Measurements from ENCODE around the gene ZNF184.
"Not testable (repeated sequence)": the region's sequence is repeated elsewhere in the genome, so short reads cannot be mapped to it uniquely, and the experiment has no call there.

ZNF184 gene

DNA sequence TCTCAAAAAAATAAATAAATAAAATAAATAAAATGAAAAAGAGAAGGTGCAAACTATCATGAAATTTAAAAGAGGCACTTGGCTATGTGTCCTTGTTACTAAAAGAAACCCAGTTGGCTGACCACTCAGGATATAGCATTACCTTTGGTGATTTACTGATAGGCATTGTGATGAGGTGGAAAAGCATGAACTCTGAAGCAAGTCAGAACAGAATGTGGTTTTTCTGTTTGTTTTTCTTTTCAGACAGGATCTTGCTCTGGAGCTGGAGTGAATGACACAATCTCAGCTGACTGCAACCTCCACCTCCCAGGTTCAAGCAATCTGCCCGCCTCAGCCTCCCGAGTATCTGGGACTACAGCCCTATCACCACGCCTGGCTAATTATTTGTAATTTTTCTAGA lies 31.9 kb downstream of the ZNF184 start:
- DNase-seq, result no peak
- no peaks in the 10 kb centered on the region for H3K27me3 ChIP-seq (replicated peaks in 2 of 5; ENCODE audit: control insufficient read depth in 4 of 5, insufficient read depth in 5 of 5, low read length in 4 of 5)
- no peak overlapping the region for H3K27ac ChIP-seq (ENCODE audit: insufficient read depth in 1 of 2, low read depth in 1 of 2, low read length in 2 of 2, poor library complexity in 1 of 2, severe bottlenecking in 2 of 2)
- ChIA-PET POLR2A (no interaction called here), CTCF (no interaction called here)
- 95% methylated on average over 3 of the region's 3 CpGs for WGBS (ENCODE audit: insufficient coverage)
- peaks cover 14 to 58% (median 20%) of the 10 kb centered on the region in 5 experiments for H3K9me3 ChIP-seq (ENCODE audit: control extremely low read depth in 1 of 5, control insufficient read depth in 4 of 5, insufficient read depth in 2 of 5, low read depth in 1 of 5, low read length in 4 of 5)
- H3K4me3 ChIP-seq (ENCODE audit: control insufficient read depth in 1 of 7, extremely low read depth in 1 of 7, insufficient read depth in 4 of 7, low read depth in 2 of 7, low read length in 6 of 7), result no peak overlapping the region
- H3K4me1 ChIP-seq (ENCODE audit: control extremely low read depth in 1 of 4, control insufficient read depth in 4 of 4, insufficient read depth in 4 of 4, low read length in 3 of 4), result no peaks in the 10 kb centered on the region
- peaks cover 0 to 9% (median 2%) of the 10 kb centered on the region in 4 experiments for H3K36me3 ChIP-seq (ENCODE audit: control insufficient read depth in 4 of 4, insufficient read depth in 4 of 4, low read length in 3 of 4)

- DNase-seq, result no peak
- H3K27ac ChIP-seq (ENCODE audit: insufficient read depth in 1 of 2, low read depth in 1 of 2, low read length in 2 of 2, poor library complexity in 1 of 2, severe bottlenecking in 2 of 2), result no peak overlapping the region
- H3K36me3 ChIP-seq (ENCODE audit: control insufficient read depth in 4 of 4, insufficient read depth in 4 of 4, low read length in 3 of 4), result peaks cover 0 to 5% (median 1%) of the 10 kb centered on the region in 4 experiments
- no peaks in the 10 kb centered on the region for H3K4me1 ChIP-seq (ENCODE audit: control extremely low read depth in 1 of 4, control insufficient read depth in 4 of 4, insufficient read depth in 4 of 4, low read length in 3 of 4)
- H3K9me3 ChIP-seq (ENCODE audit: control extremely low read depth in 1 of 5, control insufficient read depth in 4 of 5, insufficient read depth in 2 of 5, low read depth in 1 of 5, low read length in 4 of 5), result peaks cover 10 to 51% (median 14%) of the 10 kb centered on the region in 5 experiments
- WGBS (ENCODE audit: insufficient coverage), result 91% methylated on average over 3 of the region's 4 CpGs
- POLR2A ChIA-PET, result no interaction called here
- no peak overlapping the region for H3K4me3 ChIP-seq (ENCODE audit: control insufficient read depth in 1 of 7, extremely low read depth in 1 of 7, insufficient read depth in 4 of 7, low read depth in 2 of 7, low read length in 6 of 7)
- H3K27me3 ChIP-seq (replicated peaks in 2 of 5; ENCODE audit: control insufficient read depth in 4 of 5, insufficient read depth in 5 of 5, low read length in 4 of 5), result no peaks in the 10 kb centered on the region
- CTCF ChIA-PET, result interaction anchor here (0.7 kb wide), 1 partner anchor 18 kb away, joined by 3 read pairs; no protein-coding TSS in a partner anchor
These were observed 33.5 kb downstream of the ZNF184 start for GRCh38 chr6:27439371-27439770.

- no peaks in the 10 kb centered on the region for H3K4me1 ChIP-seq (ENCODE audit: control extremely low read depth in 1 of 4, control insufficient read depth in 4 of 4, insufficient read depth in 4 of 4, low read length in 3 of 4)
- H3K4me3 ChIP-seq (ENCODE audit: control insufficient read depth in 1 of 7, extremely low read depth in 1 of 7, insufficient read depth in 4 of 7, low read depth in 2 of 7, low read length in 6 of 7), result no peak overlapping the region
- no peaks in the 10 kb centered on the region for H3K36me3 ChIP-seq (ENCODE audit: control insufficient read depth in 4 of 4, insufficient read depth in 4 of 4, low read length in 3 of 4)
- 92% methylated on average over 1 of the region's 1 CpG for WGBS (ENCODE audit: insufficient coverage)
- no peaks in the 10 kb centered on the region for H3K27me3 ChIP-seq (replicated peaks in 2 of 5; ENCODE audit: control insufficient read depth in 4 of 5, insufficient read depth in 5 of 5, low read length in 4 of 5)
- no peak overlapping the region for H3K27ac ChIP-seq (ENCODE audit: insufficient read depth in 1 of 2, low read depth in 1 of 2, low read length in 2 of 2, poor library complexity in 1 of 2, severe bottlenecking in 2 of 2)
- ChIA-PET POLR2A (no interaction called here), CTCF (no interaction called here)
- DNase-seq, result no peak
- peaks cover 2 to 40% (median 7%) of the 10 kb centered on the region in 5 experiments for H3K9me3 ChIP-seq (ENCODE audit: control extremely low read depth in 1 of 5, control insufficient read depth in 4 of 5, insufficient read depth in 2 of 5, low read depth in 1 of 5, low read length in 4 of 5)
These were observed 39.2 kb downstream of the ZNF184 start for GRCh38 chr6:27433714-27434113.

- POLR2A ChIA-PET, result no interaction called here
- 100% methylated on average over 1 of the region's 2 CpGs for WGBS (ENCODE audit: insufficient coverage)
- Histone ChIP-seq H3K27me3 (replicated peaks in 2 of 5; ENCODE audit: control insufficient read depth in 4 of 5, insufficient read depth in 5 of 5, low read length in 4 of 5) (no peaks in the 10 kb centered on the region), H3K9me3 (ENCODE audit: control extremely low read depth in 1 of 5, control insufficient read depth in 4 of 5, insufficient read depth in 2 of 5, low read depth in 1 of 5, low read length in 4 of 5) (peaks cover 0 to 32% (median 6%) of the 10 kb centered on the region in 5 experiments), H3K27ac (ENCODE audit: insufficient read depth in 1 of 2, low read depth in 1 of 2, low read length in 2 of 2, poor library complexity in 1 of 2, severe bottlenecking in 2 of 2) (no peak overlapping the region), H3K36me3 (ENCODE audit: control insufficient read depth in 4 of 4, insufficient read depth in 4 of 4, low read length in 3 of 4) (no peaks in the 10 kb centered on the region), H3K4me3 (ENCODE audit: control insufficient read depth in 1 of 7, extremely low read depth in 1 of 7, insufficient read depth in 4 of 7, low read depth in 2 of 7, low read length in 6 of 7) (no peak overlapping the region), H3K4me1 (ENCODE audit: control extremely low read depth in 1 of 4, control insufficient read depth in 4 of 4, insufficient read depth in 4 of 4, low read length in 3 of 4) (no peaks in the 10 kb centered on the region)
- CTCF ChIA-PET, result interaction anchor here (0.9 kb wide), 1 partner anchor 8 kb away, joined by 3 read pairs; no protein-coding TSS in a partner anchor
- no peak for DNase-seq
These were observed 43.9 kb downstream of the ZNF184 start for GRCh38 chr6:27428966-27429365.

GRCh38 chr6:27428502-27428901 lies 44.4 kb downstream of the ZNF184 start:
- POLR2A ChIA-PET, result no interaction called here

DNA sequence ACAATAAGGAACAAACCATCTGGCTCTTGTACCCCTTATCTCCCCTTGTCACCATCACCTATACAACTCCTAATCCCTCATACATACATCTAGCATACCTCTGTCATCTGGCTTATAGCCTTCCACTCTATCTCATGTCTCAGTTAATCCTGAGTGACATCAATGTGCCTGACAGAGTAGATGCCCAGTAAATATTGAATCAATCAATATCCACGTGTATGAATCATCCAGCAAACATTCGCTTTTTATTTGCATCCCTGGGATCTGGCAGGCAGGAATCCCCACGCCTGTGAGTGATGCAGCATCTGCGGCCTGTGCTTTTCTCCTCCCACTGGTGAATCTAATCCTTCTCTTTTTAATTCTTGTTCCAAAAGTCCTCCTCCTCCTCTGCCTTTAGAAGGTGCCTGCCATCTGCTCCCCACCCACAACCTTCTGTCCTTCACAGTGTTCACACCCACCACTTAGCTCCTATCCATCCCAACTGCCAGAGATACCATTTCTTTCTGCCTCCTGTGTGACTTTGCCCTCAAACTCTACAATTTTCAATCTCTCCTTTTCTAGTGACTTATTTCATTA lies 46.8 kb downstream of the ZNF184 start:
- no peak overlapping the region for H3K27ac ChIP-seq (ENCODE audit: insufficient read depth in 1 of 2, low read depth in 1 of 2, low read length in 2 of 2, poor library complexity in 1 of 2, severe bottlenecking in 2 of 2)
- peaks cover 3 to 28% (median 7%) of the 10 kb centered on the region in 5 experiments for H3K9me3 ChIP-seq (ENCODE audit: control extremely low read depth in 1 of 5, control insufficient read depth in 4 of 5, insufficient read depth in 2 of 5, low read depth in 1 of 5, low read length in 4 of 5)
- 97% methylated on average over 4 of the region's 4 CpGs for whole genome bisulfite sequencing (ENCODE audit: insufficient coverage)
- H3K4me1 ChIP-seq (ENCODE audit: control extremely low read depth in 1 of 4, control insufficient read depth in 4 of 4, insufficient read depth in 4 of 4, low read length in 3 of 4), result no peaks in the 10 kb centered on the region
- no peaks in the 10 kb centered on the region for H3K36me3 ChIP-seq (ENCODE audit: control insufficient read depth in 4 of 4, insufficient read depth in 4 of 4, low read length in 3 of 4)
- no peak overlapping the region for H3K4me3 ChIP-seq (ENCODE audit: control insufficient read depth in 1 of 7, extremely low read depth in 1 of 7, insufficient read depth in 4 of 7, low read depth in 2 of 7, low read length in 6 of 7)
- peaks cover 0 to 2% (median 0%) of the 10 kb centered on the region in 5 experiments for H3K27me3 ChIP-seq (replicated peaks in 2 of 5; ENCODE audit: control insufficient read depth in 4 of 5, insufficient read depth in 5 of 5, low read length in 4 of 5)
- DNase-seq, result no peak
- POLR2A ChIA-PET, result no interaction called here
- CTCF ChIA-PET, result no interaction called here

More at GRCh38 chr6:27428502-27428901, 44.4 kb downstream of the ZNF184 start:
- no peak overlapping the region for H3K27ac ChIP-seq (ENCODE audit: insufficient read depth in 1 of 2, low read depth in 1 of 2, low read length in 2 of 2, poor library complexity in 1 of 2, severe bottlenecking in 2 of 2)
- 100% methylated on average over 1 of the region's 4 CpGs for WGBS (ENCODE audit: insufficient coverage)
- peaks cover 0 to 27% (median 3%) of the 10 kb centered on the region in 5 experiments for H3K9me3 ChIP-seq (ENCODE audit: control extremely low read depth in 1 of 5, control insufficient read depth in 4 of 5, insufficient read depth in 2 of 5, low read depth in 1 of 5, low read length in 4 of 5)
- H3K27me3 ChIP-seq (replicated peaks in 2 of 5; ENCODE audit: control insufficient read depth in 4 of 5, insufficient read depth in 5 of 5, low read length in 4 of 5), result no peaks in the 10 kb centered on the region
- H3K4me3 ChIP-seq (ENCODE audit: control insufficient read depth in 1 of 7, extremely low read depth in 1 of 7, insufficient read depth in 4 of 7, low read depth in 2 of 7, low read length in 6 of 7), result no peak overlapping the region
- no peaks in the 10 kb centered on the region for H3K36me3 ChIP-seq (ENCODE audit: control insufficient read depth in 4 of 4, insufficient read depth in 4 of 4, low read length in 3 of 4)
- CTCF ChIA-PET, result interaction anchor here (0.9 kb wide), 1 partner anchor 8 kb away, joined by 3 read pairs; no protein-coding TSS in a partner anchor
- no peaks in the 10 kb centered on the region for H3K4me1 ChIP-seq (ENCODE audit: control extremely low read depth in 1 of 4, control insufficient read depth in 4 of 4, insufficient read depth in 4 of 4, low read length in 3 of 4)
- DNase-seq, result no peak

- peaks cover 3 to 26% (median 7%) of the 10 kb centered on the region in 5 experiments for H3K9me3 ChIP-seq (ENCODE audit: control extremely low read depth in 1 of 5, control insufficient read depth in 4 of 5, insufficient read depth in 2 of 5, low read depth in 1 of 5, low read length in 4 of 5)
- CTCF ChIA-PET; H3K4me1 ChIP-seq (ENCODE audit: control extremely low read depth in 1 of 4, control insufficient read depth in 4 of 4, insufficient read depth in 4 of 4, low read length in 3 of 4); DNase-seq; POLR2A ChIA-PET; H3K36me3 ChIP-seq (ENCODE audit: control insufficient read depth in 4 of 4, insufficient read depth in 4 of 4, low read length in 3 of 4); H3K27me3 ChIP-seq (replicated peaks in 2 of 5; ENCODE audit: control insufficient read depth in 4 of 5, insufficient read depth in 5 of 5, low read length in 4 of 5); H3K4me3 ChIP-seq (ENCODE audit: control insufficient read depth in 1 of 7, extremely low read depth in 1 of 7, insufficient read depth in 4 of 7, low read depth in 2 of 7, low read length in 6 of 7); H3K27ac ChIP-seq (ENCODE audit: insufficient read depth in 1 of 2, low read depth in 1 of 2, low read length in 2 of 2, poor library complexity in 1 of 2, severe bottlenecking in 2 of 2): not testable (repeated sequence)
- 91% methylated on average over 18 of the region's 36 CpGs for WGBS (ENCODE audit: insufficient coverage)
These were observed 48.1 kb downstream of the ZNF184 start for GRCh38 chr6:27424851-27425250.

Data from common myeloid progenitor, CD34-positive (primary cell).